HCT116 (cell line): ENCODE results near the gene P2RX7.

Experiments
- EZH2 ChIP-seq: fragments of 200-600 bp; sonication (generic); IDR thresholded peaks from 2 replicates; pipeline ENCODE4 v1.6.1; 2017; ENCODE audit warnings: antibody characterized with exemption, mixed run types
- JUND ChIP-seq: IDR thresholded peaks from 2 replicates; pipeline ENCODE4 v1.6.1; 2012
- POLR2A ChIP-seq: IDR thresholded peaks from 2 replicates; pipeline ENCODE4 v1.7.0; 2011; ENCODE audit warnings: borderline replicate concordance; ENCODE audit not compliant: insufficient read depth, insufficient read length; ENCODE audit errors: extremely low read depth
- POLR2AphosphoS5 ChIP-seq: IDR thresholded peaks from 2 replicates; pipeline ENCODE4 v1.6.1; 2011; ENCODE audit warnings: mild to moderate bottlenecking, low read depth, low read length, moderate library complexity
- RAD21 ChIP-seq: IDR thresholded peaks from 2 replicates; pipeline ENCODE4 v1.6.1; 2012; ENCODE audit warnings: low read depth, mild to moderate bottlenecking
- SP1 ChIP-seq: IDR thresholded peaks from 2 replicates; pipeline ENCODE4 v1.6.1; 2012; ENCODE audit warnings: low read depth
- TF ChIP-seq, protein P1 (sequence below), 3 experiments: fragments of 200-600 bp in 1 of 3; sonication (generic) in 1 of 3; IDR thresholded peaks in 2 of 3; conservative IDR thresholded peaks in 1 of 3; 2 replicates each; pipeline ENCODE4 v1.5.1; 2012 to 2017; ENCODE audit warnings: low read depth in 2 of 3, low read length in 2 of 3, antibody characterized with exemption in 1 of 3, borderline replicate concordance in 1 of 3, control low read depth in 1 of 3, mild to moderate bottlenecking in 1 of 3, mixed read lengths in 1 of 3, mixed run types in 1 of 3, moderate library complexity in 1 of 3; ENCODE audit not compliant: insufficient read depth in 1 of 3
- TF ChIP-seq, protein P2 (sequence below): IDR thresholded peaks from 2 replicates; pipeline ENCODE4 v1.6.1; 2012; ENCODE audit warnings: low read depth

DNA sequence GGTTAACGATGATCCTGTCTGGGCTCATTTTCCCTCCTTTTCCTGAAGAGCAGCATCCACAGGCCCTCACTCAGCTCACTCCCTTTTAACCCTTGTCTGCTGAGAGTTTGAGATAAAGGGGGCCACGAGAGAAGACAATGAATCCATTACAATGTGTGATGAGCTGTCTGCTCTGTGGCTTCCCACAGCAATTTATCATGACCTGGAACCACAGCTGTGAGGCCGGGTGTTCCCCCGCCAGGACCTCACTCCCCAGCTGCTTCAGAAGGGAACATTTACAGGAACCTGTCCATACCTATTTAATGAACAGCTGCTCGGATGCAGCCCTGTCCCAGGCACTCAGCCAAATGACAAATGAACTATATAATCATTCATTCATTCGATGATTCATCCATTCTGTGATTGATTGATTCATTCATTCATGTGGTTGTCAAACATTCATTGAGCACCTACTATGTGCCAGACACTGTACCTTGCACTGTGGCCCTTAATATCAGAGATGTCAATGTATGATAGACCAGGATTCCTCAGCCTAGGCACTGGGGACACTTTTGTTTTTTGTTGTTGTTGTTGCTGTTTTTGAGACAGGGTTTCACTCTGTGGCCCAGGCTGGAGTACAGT lies 18.5 kb upstream of the P2RX7 start:
- TF ChIP-seq, protein P1, sequence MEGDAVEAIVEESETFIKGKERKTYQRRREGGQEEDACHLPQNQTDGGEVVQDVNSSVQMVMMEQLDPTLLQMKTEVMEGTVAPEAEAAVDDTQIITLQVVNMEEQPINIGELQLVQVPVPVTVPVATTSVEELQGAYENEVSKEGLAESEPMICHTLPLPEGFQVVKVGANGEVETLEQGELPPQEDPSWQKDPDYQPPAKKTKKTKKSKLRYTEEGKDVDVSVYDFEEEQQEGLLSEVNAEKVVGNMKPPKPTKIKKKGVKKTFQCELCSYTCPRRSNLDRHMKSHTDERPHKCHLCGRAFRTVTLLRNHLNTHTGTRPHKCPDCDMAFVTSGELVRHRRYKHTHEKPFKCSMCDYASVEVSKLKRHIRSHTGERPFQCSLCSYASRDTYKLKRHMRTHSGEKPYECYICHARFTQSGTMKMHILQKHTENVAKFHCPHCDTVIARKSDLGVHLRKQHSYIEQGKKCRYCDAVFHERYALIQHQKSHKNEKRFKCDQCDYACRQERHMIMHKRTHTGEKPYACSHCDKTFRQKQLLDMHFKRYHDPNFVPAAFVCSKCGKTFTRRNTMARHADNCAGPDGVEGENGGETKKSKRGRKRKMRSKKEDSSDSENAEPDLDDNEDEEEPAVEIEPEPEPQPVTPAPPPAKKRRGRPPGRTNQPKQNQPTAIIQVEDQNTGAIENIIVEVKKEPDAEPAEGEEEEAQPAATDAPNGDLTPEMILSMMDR (IDR thresholded peaks at IDR 0.05 in 2 of 3, conservative IDR thresholded peaks at IDR 0.05 in 1 of 3; ENCODE audit: borderline replicate concordance in 1 of 3, insufficient read depth in 1 of 3, low read depth in 2 of 3, low read length in 2 of 3) = no peak
- TF ChIP-seq SP1 (no peak), JUND (no peak), RAD21 (no peak), POLR2A (no peak), EZH2 (no peak), POLR2AphosphoS5 (no peak)
- TF ChIP-seq, protein P2, sequence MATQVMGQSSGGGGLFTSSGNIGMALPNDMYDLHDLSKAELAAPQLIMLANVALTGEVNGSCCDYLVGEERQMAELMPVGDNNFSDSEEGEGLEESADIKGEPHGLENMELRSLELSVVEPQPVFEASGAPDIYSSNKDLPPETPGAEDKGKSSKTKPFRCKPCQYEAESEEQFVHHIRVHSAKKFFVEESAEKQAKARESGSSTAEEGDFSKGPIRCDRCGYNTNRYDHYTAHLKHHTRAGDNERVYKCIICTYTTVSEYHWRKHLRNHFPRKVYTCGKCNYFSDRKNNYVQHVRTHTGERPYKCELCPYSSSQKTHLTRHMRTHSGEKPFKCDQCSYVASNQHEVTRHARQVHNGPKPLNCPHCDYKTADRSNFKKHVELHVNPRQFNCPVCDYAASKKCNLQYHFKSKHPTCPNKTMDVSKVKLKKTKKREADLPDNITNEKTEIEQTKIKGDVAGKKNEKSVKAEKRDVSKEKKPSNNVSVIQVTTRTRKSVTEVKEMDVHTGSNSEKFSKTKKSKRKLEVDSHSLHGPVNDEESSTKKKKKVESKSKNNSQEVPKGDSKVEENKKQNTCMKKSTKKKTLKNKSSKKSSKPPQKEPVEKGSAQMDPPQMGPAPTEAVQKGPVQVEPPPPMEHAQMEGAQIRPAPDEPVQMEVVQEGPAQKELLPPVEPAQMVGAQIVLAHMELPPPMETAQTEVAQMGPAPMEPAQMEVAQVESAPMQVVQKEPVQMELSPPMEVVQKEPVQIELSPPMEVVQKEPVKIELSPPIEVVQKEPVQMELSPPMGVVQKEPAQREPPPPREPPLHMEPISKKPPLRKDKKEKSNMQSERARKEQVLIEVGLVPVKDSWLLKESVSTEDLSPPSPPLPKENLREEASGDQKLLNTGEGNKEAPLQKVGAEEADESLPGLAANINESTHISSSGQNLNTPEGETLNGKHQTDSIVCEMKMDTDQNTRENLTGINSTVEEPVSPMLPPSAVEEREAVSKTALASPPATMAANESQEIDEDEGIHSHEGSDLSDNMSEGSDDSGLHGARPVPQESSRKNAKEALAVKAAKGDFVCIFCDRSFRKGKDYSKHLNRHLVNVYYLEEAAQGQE = no peak
